GM18870 (cell line): ENCODE data around the gene LRP1.

Experiments used
- ATAC-seq: cut with Tn5 transposase; IDR thresholded peaks from one replicate; pipeline ENCODE4 v1.9.1; 2021; ENCODE audit warnings: moderate library complexity; ENCODE audit not compliant: unreplicated experiment

The LRP1 gene

DNA sequence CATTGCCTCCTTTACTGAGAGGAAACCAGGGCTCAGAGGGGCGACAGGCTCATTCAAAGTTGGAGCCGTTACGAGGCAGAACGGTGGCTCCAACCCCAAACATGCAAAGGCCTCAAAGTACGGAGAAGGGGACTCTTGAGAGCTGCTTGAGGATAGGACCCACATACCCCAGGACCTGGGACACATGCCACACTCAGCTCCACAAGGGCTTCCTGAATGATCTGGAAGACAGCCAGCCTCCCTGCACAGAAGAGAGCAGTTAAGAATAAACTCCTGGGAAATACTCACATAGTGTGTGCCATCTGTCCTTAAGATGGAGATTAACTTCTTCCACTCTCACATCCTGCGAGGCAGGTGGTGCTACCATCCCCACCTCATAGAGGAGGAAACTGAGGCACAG, 61.8 kb downstream of the LRP1 start:
- ATAC-seq, result no peak

GRCh38 chr12:57190821-57191220, 62.5 kb downstream of the LRP1 start:
- ATAC-seq, result no peak

DNA sequence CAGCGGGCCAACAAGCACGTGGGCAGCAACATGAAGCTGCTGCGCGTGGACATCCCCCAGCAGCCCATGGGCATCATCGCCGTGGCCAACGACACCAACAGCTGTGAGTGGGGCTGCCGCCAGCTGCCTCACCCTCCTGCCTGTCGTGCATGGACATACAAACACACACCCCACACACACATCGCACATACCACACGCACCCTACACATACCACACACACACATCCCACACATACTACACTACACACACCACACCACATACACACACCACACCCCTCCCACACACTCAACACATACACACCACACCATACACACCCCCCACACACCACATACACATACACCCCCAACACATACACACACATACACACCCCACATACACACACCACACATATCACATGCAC, 63.1 kb downstream of the LRP1 start:
- no peak for ATAC-seq

DNA sequence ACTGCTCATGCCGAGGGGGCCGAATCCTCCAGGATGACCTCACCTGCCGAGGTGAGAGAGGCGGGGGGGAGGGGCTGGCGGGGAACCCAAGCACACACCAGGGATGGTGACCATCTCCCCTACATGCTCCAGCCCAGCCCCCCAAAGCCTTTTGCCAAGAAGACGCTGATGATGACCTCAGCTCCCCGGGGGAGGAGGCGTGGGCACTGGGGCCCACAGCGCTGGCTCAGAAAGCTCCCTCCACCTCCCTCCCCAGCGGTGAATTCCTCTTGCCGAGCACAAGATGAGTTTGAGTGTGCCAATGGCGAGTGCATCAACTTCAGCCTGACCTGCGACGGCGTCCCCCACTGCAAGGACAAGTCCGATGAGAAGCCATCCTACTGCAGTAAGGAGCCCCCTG, 64.6 kb downstream of the LRP1 start:
- no peak for ATAC-seq

DNA sequence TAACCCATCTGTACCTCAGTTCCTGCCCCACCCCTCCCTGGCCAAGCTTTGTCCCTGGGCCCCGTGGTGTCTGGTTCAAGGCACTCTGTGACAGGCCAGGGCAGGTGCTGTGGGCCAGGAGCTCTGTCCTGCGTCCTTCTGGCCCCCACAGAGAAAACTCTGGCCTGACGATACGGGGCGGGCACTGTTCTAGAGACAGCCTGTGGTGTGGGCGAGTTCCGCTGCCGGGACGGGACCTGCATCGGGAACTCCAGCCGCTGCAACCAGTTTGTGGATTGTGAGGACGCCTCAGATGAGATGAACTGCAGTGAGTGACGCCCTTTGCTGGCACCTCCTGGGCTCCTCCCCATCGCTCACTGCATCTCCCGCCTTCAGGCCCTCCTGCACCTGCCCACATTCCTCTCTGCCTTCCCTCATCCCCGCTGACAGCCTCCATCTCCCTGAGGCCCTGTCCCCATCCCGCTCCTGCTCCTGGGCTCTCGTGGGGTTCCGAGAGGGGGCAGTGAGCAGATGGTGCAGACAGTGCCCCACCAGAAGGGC, 65.5 kb downstream of the LRP1 start:
- ATAC-seq, result no peak

GRCh38 chr12:57194253-57194652, 66.0 kb downstream of the LRP1 start:
- no peak for ATAC-seq

DNA sequence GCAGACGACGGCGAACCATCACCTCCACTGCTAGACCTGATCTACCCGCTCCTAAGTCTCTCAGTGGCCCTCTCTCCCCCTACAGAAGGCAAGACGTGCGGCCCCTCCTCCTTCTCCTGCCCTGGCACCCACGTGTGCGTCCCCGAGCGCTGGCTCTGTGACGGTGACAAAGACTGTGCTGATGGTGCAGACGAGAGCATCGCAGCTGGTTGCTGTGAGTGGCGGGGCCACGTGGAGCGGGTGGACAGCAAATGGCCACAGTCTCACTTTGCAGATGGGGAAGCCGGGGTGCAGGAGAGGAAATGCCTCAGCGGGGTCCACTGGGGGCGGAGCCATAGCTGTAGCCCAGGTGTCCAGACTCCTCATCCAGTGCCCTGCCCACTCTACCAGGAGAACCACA, 66.9 kb downstream of the LRP1 start:
- ATAC-seq, result no peak

DNA sequence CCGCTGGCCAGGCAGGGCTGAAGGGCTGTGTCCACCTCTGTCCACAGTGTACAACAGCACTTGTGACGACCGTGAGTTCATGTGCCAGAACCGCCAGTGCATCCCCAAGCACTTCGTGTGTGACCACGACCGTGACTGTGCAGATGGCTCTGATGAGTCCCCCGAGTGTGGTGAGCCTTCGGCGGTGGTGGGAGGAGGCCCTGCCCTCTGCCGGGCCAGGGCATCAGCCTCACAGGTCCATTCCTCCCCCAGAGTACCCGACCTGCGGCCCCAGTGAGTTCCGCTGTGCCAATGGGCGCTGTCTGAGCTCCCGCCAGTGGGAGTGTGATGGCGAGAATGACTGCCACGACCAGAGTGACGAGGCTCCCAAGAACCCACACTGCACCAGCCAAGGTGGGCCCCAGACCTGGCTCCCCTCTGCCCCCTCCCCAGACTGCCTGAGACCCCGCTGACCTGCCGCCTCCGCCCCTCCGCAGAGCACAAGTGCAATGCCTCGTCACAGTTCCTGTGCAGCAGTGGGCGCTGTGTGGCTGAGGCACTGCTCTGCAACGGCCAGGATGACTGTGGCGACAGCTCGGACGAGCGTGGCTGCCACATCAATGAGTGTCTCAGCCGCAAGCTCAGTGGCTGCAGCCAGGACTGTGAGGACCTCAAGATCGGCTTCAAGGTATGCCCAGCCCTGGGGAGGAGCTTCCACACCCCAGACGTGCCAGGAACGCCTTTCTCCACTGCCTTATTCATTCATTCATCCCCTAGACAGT, 67.5 kb downstream of the LRP1 start:
- no peak for ATAC-seq

GRCh38 chr12:57196439-57196838, 68.2 kb downstream of the LRP1 start:
- no peak for ATAC-seq

- ATAC-seq, result no peak
Measured at GRCh38 chr12:57196956-57197355, 68.7 kb downstream of the LRP1 start.

GRCh38 chr12:57198329-57198728, 70.0 kb downstream of the LRP1 start:
- ATAC-seq, result no peak

- no peak for ATAC-seq
Measured at GRCh38 chr12:57199191-57199590, 70.9 kb downstream of the LRP1 start.

DNA sequence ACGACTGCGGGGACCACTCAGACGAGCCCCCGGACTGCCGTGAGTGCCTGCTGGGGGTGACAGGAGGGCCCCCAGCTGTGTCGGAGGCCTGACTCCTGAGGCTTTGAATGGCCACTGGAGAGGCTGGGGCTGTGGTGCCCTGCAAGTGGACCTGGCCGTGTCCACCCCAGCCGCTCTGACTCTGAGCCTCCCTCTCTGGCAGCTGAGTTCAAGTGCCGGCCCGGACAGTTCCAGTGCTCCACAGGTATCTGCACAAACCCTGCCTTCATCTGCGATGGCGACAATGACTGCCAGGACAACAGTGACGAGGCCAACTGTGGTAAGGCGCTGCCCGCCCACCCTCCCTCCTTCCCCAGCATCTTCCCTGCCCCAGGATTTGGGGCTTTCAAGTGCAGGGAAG, 72.2 kb downstream of the LRP1 start:
- no peak for ATAC-seq

GRCh38 chr12:57201219-57201618, 72.9 kb downstream of the LRP1 start:
- no peak for ATAC-seq

- no peak for ATAC-seq
Measured at GRCh38 chr12:57201631-57202030, 73.3 kb downstream of the LRP1 start.

DNA sequence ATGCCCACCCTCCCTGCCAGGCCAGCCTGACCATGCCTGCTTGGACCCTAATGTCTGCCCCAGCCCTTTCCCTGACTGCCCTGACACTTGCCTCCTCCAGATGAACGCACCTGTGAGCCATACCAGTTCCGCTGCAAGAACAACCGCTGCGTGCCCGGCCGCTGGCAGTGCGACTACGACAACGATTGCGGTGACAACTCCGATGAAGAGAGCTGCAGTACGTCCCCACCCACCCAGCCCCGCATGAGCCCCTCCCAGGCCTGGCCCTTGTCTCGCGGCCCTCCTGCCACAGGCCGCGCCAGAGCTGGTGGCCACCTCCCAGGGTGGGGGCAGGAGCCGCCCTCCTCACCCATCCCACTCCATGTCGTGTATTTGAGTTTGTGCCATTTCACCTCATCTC, 74.0 kb downstream of the LRP1 start:
- ATAC-seq, result no peak

GRCh38 chr12:57203201-57203600, 74.9 kb downstream of the LRP1 start:
- no peak for ATAC-seq

DNA sequence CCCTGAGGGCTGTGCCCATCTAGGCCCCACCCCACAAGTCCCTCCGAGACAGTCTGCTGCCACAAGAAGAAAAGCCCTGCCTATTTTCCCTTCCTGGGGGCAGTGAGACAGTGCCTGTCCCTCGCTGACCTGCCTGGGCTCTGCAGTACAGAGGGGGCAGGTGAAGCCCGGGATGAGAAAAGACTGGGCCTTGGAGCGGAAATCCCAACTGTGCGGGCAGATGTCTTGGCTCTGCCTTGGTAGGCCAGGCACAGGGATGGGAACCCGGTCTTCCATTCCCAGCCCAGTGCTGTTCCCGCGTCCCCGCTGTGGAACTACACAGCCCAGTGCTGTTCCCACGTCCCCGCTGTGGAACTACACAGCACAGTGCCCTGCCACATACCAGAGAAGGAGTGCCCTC, 75.5 kb downstream of the LRP1 start:
- ATAC-seq, result no peak

DNA sequence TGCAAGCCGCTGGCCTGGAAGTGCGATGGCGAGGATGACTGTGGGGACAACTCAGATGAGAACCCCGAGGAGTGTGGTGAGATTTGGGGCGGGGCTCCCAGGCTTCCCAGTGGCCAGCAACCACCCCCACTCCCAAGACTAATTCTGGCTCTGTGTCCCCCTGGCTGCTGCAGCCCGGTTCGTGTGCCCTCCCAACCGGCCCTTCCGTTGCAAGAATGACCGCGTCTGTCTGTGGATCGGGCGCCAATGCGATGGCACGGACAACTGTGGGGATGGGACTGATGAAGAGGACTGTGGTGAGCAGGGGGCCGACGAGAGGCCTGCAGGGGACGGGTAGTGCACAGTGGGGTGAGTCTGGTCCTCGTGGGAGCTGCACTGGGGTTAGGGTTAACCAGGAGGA, 76.2 kb downstream of the LRP1 start:
- ATAC-seq, result no peak

DNA sequence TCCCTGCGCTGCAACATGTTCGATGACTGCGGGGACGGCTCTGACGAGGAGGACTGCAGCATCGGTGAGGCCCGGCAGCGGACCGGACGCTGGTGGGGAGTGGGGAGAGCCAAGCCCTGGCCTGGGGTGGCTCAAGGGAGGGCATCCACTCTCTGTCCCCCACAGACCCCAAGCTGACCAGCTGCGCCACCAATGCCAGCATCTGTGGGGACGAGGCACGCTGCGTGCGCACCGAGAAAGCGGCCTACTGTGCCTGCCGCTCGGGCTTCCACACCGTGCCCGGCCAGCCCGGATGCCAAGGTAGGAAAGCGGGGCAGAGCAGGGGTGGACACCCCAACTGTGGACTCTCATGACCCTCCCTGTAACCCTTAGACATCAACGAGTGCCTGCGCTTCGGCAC, 76.9 kb downstream of the LRP1 start:
- no peak for ATAC-seq

- ATAC-seq, result no peak
Measured at GRCh38 chr12:57205931-57206330, 77.6 kb downstream of the LRP1 start.

GRCh38 chr12:57207731-57208630, 79.7 kb downstream of the LRP1 start:
- ATAC-seq, result no peak
